GM21381 (cell line): ENCODE data around the gene CDC42.
"Not testable (repeated sequence)": the region's sequence is repeated elsewhere in the genome, so short reads cannot be mapped to it uniquely, and the experiment has no call there.

ENCODE experiments used
- ATAC-seq: cut with Tn5 transposase; IDR thresholded peaks from one replicate; pipeline ENCODE4 v1.9.1; 2021; ENCODE audit warnings: mild to moderate bottlenecking, moderate library complexity; ENCODE audit not compliant: unreplicated experiment

CDC42 gene

DNA sequence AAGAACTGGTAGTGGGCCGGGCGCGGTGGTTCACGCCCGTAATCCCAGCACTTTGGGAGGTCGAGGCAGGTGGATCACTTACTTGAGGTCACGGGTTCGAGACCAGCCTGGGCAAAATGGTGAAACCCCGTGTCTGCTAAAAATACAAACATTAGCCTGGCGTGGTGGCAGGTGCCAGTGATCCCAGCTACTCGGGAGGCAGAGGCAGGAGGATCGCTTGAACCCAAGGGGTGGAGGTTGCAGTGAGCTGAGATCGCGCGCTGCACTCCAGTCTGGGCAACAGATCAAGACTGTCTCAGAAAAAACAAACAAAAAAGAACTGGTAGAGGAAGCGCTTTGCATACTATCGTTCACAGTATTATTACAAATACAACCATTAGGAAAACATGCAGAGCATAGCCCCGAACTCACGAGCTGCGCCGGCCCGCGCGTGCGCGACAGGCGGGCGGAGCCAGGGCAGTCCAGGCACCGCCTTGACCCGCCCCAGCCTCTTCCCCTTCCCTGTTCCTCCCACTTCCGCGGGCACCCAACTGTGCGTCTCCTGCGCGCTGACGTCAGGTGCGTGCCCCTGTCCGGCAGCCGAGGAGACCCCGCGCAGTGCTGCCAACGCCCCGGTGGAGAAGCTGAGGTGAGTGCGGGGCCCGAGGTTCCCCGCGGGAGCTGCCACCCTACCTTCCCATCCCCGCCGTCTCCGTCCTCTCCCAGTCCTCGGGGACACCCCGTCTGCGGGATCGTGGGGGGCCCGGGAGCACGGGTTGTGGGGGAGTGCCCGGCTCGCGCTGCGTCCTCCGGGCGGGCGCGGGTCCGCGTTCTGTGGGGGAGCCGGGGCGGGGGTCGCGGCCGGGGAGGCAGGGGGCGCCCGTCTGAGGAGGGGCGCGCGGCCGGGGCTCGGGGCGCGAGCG lies at the start of gene CDC42:
Gene CDC42 (plus strand): TSS at position 595 of the 902 bp plus-strand sequence. CDS start 25,770 bp downstream, outside the sequence.
- peak; percentile 89 for ATAC-seq

GRCh38 chr1:22002875-22003274 lies 49.6 kb upstream of the CDC42 start:
- ATAC-seq, result not testable (repeated sequence)

- not testable (repeated sequence) for ATAC-seq
Observed at GRCh38 chr1:22003959-22004358, 48.5 kb upstream of the CDC42 start.

- not testable (repeated sequence) for ATAC-seq
Observed at GRCh38 chr1:22005261-22006149, 47.0 kb upstream of the CDC42 start.

DNA sequence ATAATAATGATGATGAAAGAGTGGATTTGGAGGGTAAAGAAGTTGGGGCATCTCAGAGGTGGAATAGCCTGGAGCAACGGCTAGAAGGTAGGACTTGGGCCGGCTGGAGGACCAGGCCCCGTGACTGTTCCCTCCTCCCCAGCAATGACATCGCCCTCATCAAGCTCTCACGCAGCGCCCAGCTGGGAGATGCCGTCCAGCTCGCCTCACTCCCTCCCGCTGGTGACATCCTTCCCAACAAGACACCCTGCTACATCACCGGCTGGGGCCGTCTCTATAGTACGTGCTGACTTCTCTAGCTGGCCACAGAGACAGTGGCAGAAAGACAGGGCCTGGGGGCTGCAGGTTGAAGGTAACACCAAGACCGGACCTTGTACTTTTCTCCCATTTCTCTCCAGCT lies 45.8 kb upstream of the CDC42 start:
- ATAC-seq, result not testable (repeated sequence)

DNA sequence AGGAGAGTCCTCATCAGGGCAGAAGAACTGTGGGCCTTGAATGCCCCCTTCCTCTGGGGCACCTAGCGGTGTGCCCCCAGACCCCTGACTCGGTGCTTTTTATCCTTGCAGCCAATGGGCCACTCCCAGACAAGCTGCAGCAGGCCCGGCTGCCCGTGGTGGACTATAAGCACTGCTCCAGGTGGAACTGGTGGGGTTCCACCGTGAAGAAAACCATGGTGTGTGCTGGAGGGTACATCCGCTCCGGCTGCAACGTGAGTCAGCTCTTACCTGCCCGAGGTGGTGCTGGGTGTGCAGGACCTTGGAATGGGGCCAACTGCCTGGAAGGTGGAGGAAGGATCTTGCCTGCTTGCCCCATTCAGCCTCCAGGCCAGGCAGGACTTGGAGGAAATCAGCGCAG lies 45.2 kb upstream of the CDC42 start:
- not testable (repeated sequence) for ATAC-seq

GRCh38 chr1:22009566-22009965 lies 42.9 kb upstream of the CDC42 start:
- ATAC-seq, result not testable (repeated sequence)

DNA sequence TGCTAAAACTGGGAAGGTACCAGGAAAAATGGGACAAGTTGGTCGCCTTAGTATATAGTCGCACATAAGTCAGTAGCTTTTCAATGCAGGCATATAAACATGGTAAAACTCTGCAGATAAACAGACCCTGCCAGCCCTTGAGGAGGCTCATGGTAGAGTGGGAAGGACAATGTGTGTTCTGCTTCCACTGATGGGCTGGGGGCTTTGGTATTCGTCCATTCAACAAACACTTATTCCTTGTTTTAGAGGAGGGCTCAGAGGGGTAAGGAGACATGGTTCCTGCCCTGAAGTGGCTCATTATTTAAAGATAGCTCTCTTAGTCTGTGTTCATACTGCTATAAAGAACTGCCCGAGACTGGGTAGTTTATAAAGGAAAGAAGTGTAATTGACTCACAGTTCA lies 39.8 kb upstream of the CDC42 start:
- not testable (repeated sequence) for ATAC-seq

DNA sequence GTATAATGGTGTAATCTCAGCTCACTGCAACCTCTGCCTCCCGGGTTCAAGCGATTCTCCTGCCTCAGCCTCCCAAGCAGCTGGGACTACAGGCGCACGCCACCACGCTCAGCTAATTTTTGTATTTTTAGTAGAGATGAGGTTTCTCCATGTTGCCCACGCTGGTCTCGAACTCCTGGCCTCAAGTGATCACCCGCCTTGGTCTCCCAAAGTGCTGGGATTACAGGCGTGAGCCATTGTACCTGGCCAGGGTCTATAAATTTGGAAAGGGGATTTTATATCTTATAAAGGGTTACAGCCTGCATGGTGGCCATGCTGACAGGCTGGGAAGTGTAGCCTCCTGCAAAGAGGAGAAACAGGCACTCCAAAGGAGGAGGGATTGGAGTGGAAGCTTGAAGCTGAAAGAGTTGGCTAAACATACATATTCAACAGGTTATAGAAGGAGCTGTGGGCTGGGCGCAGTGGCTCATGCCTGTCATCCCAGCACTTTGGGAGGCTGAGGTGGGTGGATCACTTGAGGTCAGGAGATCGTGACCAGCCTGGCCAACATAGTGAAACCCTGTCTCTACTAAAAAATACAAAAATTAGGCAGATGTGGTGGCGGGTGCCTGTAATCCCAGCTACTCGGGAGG lies 37.8 kb upstream of the CDC42 start:
- ATAC-seq, result not testable (repeated sequence)

DNA sequence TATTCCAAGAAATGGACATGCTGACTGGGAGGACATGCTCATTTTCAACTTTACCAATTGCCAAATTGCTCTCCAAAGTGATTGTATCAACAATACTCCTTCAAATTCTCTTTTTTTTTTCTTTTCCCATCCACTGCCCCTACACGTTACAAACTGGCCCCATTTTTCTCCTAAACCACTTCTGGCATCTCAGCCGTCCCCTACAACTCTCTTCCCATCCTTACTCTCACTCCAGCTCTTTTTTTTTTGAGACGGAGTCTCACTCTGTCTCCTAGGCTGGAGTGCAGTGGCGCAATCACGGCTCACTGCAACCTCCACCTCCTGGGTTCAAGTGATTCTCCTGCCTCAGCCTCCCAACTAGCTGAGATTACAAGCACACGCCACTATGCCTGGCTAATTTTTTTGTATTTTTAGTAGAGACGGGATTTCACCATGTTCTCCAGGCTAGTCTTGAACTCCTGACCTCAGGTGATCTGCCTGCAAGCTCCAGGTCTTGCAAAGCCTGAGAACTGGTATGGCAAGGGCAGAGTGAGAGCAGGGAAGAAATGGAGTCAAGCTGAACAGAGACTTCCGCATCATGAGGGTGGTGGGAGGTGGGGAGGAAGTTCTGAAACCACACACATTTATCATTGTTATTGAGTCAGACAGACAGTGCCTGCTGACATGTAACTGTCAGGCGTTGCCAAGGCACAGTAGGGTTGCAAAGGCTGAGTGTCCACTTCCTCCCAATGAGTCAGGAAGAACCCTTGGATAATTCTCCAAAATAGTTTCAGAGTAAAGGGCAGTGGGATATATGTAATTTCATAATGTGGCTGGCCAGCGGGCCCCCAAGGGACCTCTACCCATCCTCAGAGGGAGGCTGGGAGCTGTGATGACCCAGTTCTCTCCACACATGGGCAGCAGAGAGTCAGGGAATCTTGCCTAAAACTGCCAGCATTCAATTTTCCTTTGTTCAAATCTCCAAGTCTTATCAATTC lies 33.6 kb upstream of the CDC42 start:
- peak; percentile 70 for ATAC-seq

DNA sequence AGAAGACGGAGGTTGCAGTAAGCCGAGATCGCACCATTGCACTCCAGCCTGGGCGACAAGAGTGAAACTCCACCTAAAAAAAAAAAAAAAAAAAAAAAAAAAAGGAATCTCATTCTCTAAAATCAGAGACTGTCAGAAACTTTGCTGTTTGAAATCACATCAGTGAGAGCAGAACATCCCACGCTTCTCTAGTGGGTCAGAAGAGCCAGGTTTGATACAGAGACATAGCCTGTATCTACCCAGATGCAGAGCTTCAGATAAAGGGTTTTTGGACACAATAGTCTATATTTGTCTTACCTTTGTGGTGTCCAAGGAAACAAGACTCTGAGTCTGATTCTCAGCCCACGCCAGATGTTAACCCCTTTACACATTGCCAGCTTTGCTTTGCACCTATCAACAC lies 31.4 kb upstream of the CDC42 start:
- no peak for ATAC-seq

DNA sequence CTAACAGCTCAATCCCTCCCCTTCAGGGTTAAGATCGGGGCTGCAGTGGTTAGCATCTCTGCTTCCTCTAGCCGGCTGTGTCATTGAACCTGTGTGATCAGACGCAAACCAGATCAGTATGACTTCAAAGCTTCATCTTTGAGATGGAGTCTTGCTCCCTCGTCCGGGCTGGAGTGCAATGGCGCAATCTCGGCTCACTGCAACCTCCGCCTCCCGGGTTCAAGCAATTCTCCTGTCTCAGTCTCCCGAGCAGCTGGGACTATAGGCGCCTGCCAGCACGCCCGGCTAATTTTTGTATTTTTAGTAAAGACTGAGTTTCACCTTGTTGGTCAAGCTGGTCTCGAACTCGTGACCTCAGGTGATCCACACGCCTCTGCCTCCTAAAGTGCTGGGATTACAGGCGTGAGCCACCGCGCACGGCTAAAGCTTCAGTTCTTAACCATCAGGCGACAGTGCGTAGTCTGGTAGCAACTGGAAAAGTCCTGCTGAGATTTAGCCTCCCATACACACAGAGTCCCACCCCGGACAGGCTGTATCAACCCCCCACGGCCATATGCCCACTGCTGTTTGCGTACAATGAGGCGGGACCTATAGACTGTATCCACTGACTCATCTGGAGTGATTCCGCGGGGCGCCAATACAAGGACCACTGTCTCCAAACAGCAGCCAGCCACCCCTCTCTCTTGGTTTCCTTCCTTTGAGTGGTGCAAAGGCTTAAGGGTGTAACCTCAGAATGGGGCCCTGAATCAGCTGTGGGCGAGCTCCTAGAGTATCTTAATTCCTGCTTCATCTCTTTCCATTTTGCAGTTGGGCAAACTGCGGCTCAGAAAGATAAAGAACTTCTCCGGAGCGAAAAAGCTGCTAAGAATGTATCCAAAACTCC lies 27.8 kb upstream of the CDC42 start:
- peak; percentile 36 for ATAC-seq

DNA sequence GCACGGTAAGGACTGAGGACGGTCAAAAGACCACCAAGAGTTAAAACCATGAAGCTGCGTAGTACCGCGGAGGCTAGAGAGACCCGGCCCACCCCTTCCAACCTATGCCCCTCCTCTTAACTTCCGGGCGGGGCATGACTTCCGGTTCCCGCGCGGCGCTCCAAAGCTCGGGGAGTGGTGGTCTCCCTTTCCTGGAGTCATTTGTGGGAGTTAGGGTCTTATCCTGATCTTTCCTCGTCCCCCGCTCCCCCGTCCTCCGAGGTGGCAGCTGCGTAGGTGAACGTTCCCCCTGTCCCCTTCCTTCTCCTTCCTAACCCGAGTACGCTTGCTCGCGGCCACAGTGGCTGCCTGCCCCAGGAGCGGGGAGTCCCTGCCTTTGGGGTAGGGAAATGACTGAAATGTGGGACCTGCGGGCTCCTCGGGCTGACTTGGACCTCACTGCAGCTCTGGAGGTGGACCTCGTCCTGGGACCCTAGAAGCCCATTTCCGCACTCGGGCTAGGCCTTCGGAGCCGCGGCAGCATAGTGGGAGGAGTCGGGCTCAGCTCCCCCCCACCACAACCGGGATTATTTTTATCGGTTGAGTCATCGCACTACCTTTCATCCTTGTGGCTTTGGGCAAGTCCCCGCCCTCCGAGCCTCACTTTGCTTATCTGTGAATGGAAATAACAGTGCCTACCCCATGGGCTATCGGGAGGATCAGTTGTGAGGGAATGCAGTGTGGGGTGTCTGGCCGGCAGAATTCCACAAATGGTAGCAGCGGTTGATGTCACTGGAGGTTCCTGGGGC lies 26.9 kb upstream of the CDC42 start:
- peak; percentile 62 for ATAC-seq

DNA sequence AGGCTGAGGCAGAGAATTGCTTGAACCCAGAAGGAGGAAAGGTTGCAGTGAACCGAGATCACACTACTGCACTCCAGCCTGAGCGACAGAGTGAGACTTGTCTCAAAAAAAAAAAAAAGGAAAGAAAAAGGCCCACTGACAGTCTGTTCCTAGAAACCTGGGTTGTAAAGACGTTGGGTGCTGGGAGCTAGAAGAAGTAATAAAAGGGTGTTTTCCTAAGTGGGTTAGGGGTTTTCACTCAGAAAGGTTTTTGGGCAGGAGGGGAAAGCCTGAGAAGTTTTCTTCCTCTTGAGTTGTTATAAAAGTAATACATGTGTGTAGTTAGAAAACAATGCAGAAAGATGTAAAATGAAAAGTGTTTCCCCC lies 25.6 kb upstream of the CDC42 start:
- no peak for ATAC-seq

- ATAC-seq, result no peak
Observed at GRCh38 chr1:22030057-22030456, 22.5 kb upstream of the CDC42 start.

DNA sequence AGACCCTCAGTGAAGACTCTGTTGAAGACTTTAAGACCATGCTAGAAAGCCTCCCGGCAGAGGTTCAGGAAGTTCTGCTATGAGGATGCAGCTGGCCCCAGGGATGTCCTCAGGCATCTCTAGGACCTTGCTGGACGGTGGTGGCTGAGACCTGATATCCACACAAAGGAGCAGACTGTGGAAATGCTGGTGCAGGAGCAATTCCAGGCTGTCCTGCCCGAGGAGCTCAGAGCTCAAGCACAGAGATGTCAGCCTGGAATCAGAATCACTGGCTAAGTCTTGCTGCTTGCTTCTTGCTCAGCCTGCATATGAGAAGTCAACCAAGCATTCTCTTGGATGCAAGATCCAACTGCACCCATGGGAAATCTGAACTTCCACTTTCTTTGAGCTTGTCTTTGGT lies 22.0 kb upstream of the CDC42 start:
- ATAC-seq, result no peak

- ATAC-seq, result no peak
Observed at GRCh38 chr1:22031214-22031962, 21.1 kb upstream of the CDC42 start.

DNA sequence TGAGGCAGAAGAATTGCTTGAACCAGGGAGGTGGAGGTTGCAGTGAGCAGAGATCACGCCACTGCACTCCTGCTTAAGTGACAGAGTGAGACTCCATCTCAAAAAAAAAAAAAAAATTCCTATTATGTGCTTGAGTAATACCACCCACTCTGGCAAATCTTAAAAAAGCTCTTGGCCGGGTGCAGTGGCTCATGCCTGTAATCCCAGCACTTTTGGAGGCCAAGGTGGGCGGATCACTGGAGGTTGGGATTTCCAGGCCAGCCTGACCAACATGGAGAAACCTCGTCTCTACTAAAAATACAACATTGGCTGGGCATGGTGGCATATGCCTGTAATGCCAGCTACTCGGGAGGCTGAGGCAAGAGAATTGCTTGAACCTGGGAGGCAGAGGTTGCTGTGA lies 17.7 kb upstream of the CDC42 start:
- ATAC-seq, result not testable (repeated sequence)
